HG02852 (cell line): ENCODE measurements around the gene SURF2.
A peak's percentile ranks its signal among the peaks of the same experiment; 100 is the strongest.
"Not testable (repeated sequence)": the region's sequence is repeated elsewhere in the genome, so short reads cannot be mapped to it uniquely, and the experiment has no call there.

Experiments
- ATAC-seq: cut with Tn5 transposase; IDR thresholded peaks from one replicate; pipeline ENCODE4 v1.9.1; 2021; ENCODE audit warnings: mild to moderate bottlenecking, moderate library complexity; ENCODE audit not compliant: unreplicated experiment

Gene SURF2

GRCh38 chr9:133356391-133357091 is at the start of gene SURF2, which contains the start of gene SURF1:
TSS of gene SURF2 (plus strand) at chr9:133356550. CDS start at chr9:133356593, 43 bp downstream.
TSS of gene SURF1 (minus strand) at chr9:133356487. CDS start at chr9:133356453, 34 bp downstream.
- peak; percentile 66 for ATAC-seq

- ATAC-seq: no peak
Observed at GRCh38 chr9:133307301-133307700, 49.0 kb upstream of the SURF2 start.

GRCh38 chr9:133309608-133310007 is 46.7 kb upstream of the SURF2 start:
- no peak for ATAC-seq

- no peak for ATAC-seq
Observed at GRCh38 chr9:133315997-133316396, 40.4 kb upstream of the SURF2 start.

- not testable (repeated sequence) for ATAC-seq
Observed at GRCh38 chr9:133317551-133317950, 38.8 kb upstream of the SURF2 start.

- ATAC-seq: no peak
Observed at GRCh38 chr9:133320421-133320881, 35.9 kb upstream of the SURF2 start.

- ATAC-seq: no peak
Observed at GRCh38 chr9:133321411-133321935, 34.9 kb upstream of the SURF2 start.

GRCh38 chr9:133322701-133323100 is 33.6 kb upstream of the SURF2 start:
- no peak for ATAC-seq

- ATAC-seq: no peak
Observed at GRCh38 chr9:133323211-133323610, 33.1 kb upstream of the SURF2 start.

GRCh38 chr9:133323991-133324703 is 32.2 kb upstream of the SURF2 start:
- ATAC-seq: no peak

GRCh38 chr9:133327021-133327420 is 29.3 kb upstream of the SURF2 start:
- ATAC-seq: not testable (repeated sequence)

- no peak for ATAC-seq
Observed at GRCh38 chr9:133327834-133328484, 28.4 kb upstream of the SURF2 start.

GRCh38 chr9:133329306-133330156 is 26.8 kb upstream of the SURF2 start:
- not testable (repeated sequence) for ATAC-seq

GRCh38 chr9:133331221-133331620 is 25.1 kb upstream of the SURF2 start:
- no peak for ATAC-seq

- no peak for ATAC-seq
Observed at GRCh38 chr9:133331641-133332380, 24.5 kb upstream of the SURF2 start.

- no peak for ATAC-seq
Observed at GRCh38 chr9:133332381-133332730, 24.0 kb upstream of the SURF2 start.

- no peak for ATAC-seq
Observed at GRCh38 chr9:133333011-133333410, 23.3 kb upstream of the SURF2 start.

- ATAC-seq: no peak
Observed at GRCh38 chr9:133333566-133333965, 22.8 kb upstream of the SURF2 start.

- ATAC-seq: no peak
Observed at GRCh38 chr9:133334161-133334560, 22.2 kb upstream of the SURF2 start.

GRCh38 chr9:133334888-133335287 is 21.5 kb upstream of the SURF2 start:
- ATAC-seq: not testable (repeated sequence)
